ENCODE results near the gene RERE. TPM values are rescaled to one million over a fixed set of nuclear protein-coding genes. Genes with fewer than 3 reads are reported as not detected.
"Not testable (repeated sequence)": the region's sequence is repeated elsewhere in the genome, so short reads cannot be mapped to it uniquely, and the experiment has no call there.

RERE gene
- total RNA-seq, 2 donors from 2014 or later, result 102 to 108 TPM

DNA sequence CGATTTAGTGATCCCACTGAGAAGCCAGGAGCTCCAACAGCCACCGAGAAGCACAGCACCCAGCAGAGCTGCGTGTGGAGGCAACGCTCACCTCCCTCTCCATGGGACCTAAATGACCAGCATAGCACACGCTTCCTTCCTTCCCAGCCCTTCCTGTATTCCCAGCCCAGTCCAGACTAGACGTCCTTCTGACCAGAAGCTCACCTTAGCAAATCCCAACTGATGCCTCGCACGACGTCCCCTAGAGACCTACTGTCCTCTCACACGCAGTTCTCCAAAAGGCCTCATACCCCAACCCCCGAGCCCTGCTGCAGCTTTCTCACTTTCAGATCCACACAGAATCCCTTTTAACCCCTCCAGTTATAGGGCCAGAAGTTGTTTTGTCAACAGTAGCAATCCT is 367.1 kb downstream of the RERE start:
- no peaks in the 10 kb centered on the region for H3K27me3 Mint-ChIP-seq
- no peak overlapping the region for H3K27ac Mint-ChIP-seq
- H3K9me3 ChIP-seq (ENCODE audit: control insufficient read depth, low read length, poor library complexity, severe bottlenecking), result no peaks in the 10 kb centered on the region
- peaks cover 2% of the 10 kb centered on the region for H3K36me3 Mint-ChIP-seq (ENCODE audit: low read depth)
- no peak for ATAC-seq
- no peak overlapping the region for H3K4me3 Mint-ChIP-seq
- no peak for DNase-seq
- peaks cover 10% of the 10 kb centered on the region for H3K4me1 Mint-ChIP-seq

- Mint-ChIP-seq H3K4me3 (no peak overlapping the region), H3K27me3 (no peaks in the 10 kb centered on the region), H3K4me1 (peaks cover 10% of the 10 kb centered on the region), H3K27ac (no peak overlapping the region), H3K36me3 (ENCODE audit: low read depth) (peaks cover 4% of the 10 kb centered on the region)
- DNase-seq (no peak), ATAC-seq (no peak)
- H3K9me3 ChIP-seq (ENCODE audit: control insufficient read depth, low read length, poor library complexity, severe bottlenecking), result no peaks in the 10 kb centered on the region
Observed at GRCh38 chr1:8448911-8449661, 368.4 kb downstream of the RERE start.

DNA sequence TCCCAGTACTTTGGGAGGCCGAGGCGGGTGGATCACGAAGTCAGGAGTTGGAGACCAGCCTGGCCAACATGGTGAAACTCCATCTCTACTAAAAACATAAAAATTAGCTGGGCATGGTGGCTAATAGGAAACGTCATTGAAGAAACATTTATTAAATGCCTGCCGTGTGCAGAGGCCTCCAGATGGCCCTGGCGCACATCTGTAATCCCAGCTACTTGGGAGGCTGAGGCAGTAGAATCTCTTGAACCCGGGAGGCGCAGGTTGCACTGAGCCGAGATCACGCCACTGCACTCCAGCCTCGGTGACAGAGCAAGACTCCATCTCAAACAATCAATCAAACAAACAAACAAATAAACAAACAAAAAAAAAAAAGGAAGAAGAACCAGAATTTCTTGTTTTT is 368.9 kb downstream of the RERE start:
- not testable (repeated sequence) for H3K9me3 ChIP-seq (ENCODE audit: control insufficient read depth, low read length, poor library complexity, severe bottlenecking); DNase-seq; ATAC-seq; H3K27me3 Mint-ChIP-seq; H3K27ac Mint-ChIP-seq; H3K4me1 Mint-ChIP-seq; H3K36me3 Mint-ChIP-seq (ENCODE audit: low read depth); H3K4me3 Mint-ChIP-seq

DNA sequence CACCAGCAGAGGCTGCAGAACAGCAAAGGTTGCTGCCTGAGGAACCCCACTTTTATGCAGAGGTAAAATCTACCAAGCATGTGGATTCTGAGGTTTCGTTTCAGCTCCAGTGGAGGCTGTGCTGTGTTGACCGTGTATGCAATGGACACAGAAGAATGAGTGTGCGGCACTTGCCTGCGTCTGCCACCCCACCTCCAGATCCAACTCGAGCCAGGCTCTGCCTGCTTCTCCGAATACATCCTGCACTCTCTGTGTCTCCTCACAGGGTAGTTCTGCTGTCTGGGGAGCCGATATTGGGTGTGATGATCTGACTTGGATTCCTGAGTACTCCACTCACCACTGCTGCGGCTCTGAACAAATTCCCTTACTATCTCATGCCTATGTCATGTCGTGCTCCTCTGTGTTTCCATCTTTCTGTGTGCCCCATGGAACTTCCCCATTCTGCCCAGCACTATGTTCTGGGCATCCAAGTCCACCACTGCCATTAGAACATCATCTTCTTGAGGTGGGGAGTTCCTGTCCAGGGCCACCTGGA is 369.8 kb downstream of the RERE start:
- peaks cover 10% of the 10 kb centered on the region for H3K4me1 Mint-ChIP-seq
- peaks cover 4% of the 10 kb centered on the region for H3K36me3 Mint-ChIP-seq (ENCODE audit: low read depth)
- DNase-seq (no peak), ATAC-seq (no peak)
- H3K9me3 ChIP-seq (ENCODE audit: control insufficient read depth, low read length, poor library complexity, severe bottlenecking), result no peaks in the 10 kb centered on the region
- no peaks in the 10 kb centered on the region for H3K27me3 Mint-ChIP-seq
- H3K27ac Mint-ChIP-seq, result no peak overlapping the region
- no peak overlapping the region for H3K4me3 Mint-ChIP-seq

DNA sequence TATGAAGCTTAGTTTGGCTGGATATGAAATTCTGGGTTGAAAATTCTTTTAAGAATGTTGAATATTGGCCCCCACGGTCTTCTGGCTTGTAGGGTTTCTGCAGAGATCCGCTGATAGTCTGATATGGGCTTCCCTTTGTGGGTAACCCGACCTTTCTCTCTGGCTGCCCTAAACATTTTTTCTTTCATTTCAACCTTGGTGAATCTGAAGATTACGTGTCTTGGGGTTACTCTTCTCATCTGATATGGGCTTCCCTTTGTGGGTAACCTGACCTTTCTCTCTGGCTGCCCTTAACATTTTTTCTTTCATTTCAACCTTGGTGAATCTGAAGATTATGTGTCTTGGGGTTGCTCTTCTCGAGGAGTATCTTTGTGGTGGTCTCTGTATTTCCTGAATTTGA is 371.3 kb downstream of the RERE start:
- not testable (repeated sequence) for H3K36me3 Mint-ChIP-seq (ENCODE audit: low read depth); H3K9me3 ChIP-seq (ENCODE audit: control insufficient read depth, low read length, poor library complexity, severe bottlenecking); H3K27ac Mint-ChIP-seq; H3K27me3 Mint-ChIP-seq; DNase-seq; ATAC-seq; H3K4me3 Mint-ChIP-seq; H3K4me1 Mint-ChIP-seq

- H3K36me3 Mint-ChIP-seq (ENCODE audit: low read depth), result peaks cover 4% of the 10 kb centered on the region
- no peak for DNase-seq
Observed at GRCh38 chr1:8443558-8444194, 373.8 kb downstream of the RERE start.

GRCh38 chr1:8441426-8441825 is 376.0 kb downstream of the RERE start:
- H3K36me3 Mint-ChIP-seq (ENCODE audit: low read depth), result peaks cover 2% of the 10 kb centered on the region
- peaks cover 10% of the 10 kb centered on the region for H3K4me1 Mint-ChIP-seq
- H3K27me3 Mint-ChIP-seq, result no peaks in the 10 kb centered on the region
- ATAC-seq, result no peak
- H3K27ac Mint-ChIP-seq, result no peak overlapping the region
- H3K4me3 Mint-ChIP-seq, result no peak overlapping the region
- no peak for DNase-seq
- no peaks in the 10 kb centered on the region for H3K9me3 ChIP-seq (ENCODE audit: control insufficient read depth, low read length, poor library complexity, severe bottlenecking)

More at GRCh38 chr1:8443558-8444194, 373.8 kb downstream of the RERE start:
- Mint-ChIP-seq H3K4me1 (peaks cover 15% of the 10 kb centered on the region), H3K27me3 (no peaks in the 10 kb centered on the region), H3K27ac (peak overlapping the region; percentile 6), H3K4me3 (no peak overlapping the region)
- ATAC-seq, result no peak
- no peaks in the 10 kb centered on the region for H3K9me3 ChIP-seq (ENCODE audit: control insufficient read depth, low read length, poor library complexity, severe bottlenecking)

DNA sequence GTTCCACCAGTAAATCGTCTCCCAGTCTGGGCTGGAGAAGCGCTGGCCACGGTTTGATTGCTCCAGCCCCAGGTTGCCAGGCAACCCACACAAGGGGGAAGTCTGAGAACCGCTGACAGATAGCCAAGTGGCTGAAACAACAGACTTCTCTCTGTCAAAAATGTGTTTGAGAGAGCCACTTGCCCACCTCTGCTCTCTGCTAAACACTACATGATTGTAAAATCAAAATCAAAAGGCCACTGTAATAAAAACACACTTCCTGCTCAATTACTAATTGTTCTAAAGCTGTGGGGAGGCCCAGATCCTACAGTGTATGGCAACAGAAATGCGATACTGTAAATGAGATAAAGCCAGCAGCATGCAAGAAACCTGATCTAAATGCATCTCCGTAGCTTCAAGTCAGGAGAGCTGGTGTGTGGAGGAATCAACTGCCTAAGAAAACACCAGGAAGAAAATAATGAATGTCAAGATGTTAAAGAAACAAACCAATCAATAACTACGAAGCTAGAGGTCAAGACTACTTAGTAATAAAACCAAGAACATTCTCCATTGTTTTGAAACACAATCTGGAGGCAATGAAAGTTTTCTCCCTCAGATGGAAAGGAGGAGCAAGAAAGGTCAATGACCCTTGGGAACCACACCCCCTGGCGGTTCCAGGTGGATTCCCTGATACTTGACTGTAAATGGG is 378.3 kb downstream of the RERE start:
- Mint-ChIP-seq H3K4me1 (peaks cover 10% of the 10 kb centered on the region), H3K27me3 (no peaks in the 10 kb centered on the region), H3K36me3 (ENCODE audit: low read depth) (peaks cover under 1% of the 10 kb centered on the region), H3K27ac (no peak overlapping the region), H3K4me3 (no peak overlapping the region)
- H3K9me3 ChIP-seq (ENCODE audit: control insufficient read depth, low read length, poor library complexity, severe bottlenecking), result no peaks in the 10 kb centered on the region
- ATAC-seq, result peak; percentile 35
- DNase-seq, result no peak

DNA sequence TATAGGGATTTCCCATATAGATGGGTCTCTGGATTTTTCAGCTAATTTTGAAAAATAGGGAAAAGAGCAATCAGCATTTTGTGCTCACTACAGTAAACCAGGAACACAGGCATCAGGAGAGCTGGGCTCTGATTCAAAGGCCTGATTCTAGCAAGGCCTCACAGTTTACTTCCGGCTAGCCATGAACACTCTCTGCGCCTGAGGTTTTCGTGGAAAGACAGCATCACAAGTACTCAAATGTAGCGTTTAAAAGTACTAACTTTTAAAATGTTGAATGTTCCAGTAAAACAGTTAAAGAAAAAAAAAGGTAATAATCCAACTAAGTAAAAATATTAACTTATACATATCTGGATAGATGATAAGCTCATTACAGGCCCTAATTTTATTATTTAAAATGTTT is 379.0 kb downstream of the RERE start:
- Mint-ChIP-seq H3K27me3 (no peaks in the 10 kb centered on the region), H3K27ac (no peak overlapping the region), H3K4me1 (peaks cover 10% of the 10 kb centered on the region), H3K36me3 (ENCODE audit: low read depth) (no peaks in the 10 kb centered on the region), H3K4me3 (no peak overlapping the region)
- ATAC-seq, result no peak
- DNase-seq, result no peak
- H3K9me3 ChIP-seq (ENCODE audit: control insufficient read depth, low read length, poor library complexity, severe bottlenecking), result no peaks in the 10 kb centered on the region

- no peak for ATAC-seq
Observed at GRCh38 chr1:8437347-8437746, 380.1 kb downstream of the RERE start.

DNA sequence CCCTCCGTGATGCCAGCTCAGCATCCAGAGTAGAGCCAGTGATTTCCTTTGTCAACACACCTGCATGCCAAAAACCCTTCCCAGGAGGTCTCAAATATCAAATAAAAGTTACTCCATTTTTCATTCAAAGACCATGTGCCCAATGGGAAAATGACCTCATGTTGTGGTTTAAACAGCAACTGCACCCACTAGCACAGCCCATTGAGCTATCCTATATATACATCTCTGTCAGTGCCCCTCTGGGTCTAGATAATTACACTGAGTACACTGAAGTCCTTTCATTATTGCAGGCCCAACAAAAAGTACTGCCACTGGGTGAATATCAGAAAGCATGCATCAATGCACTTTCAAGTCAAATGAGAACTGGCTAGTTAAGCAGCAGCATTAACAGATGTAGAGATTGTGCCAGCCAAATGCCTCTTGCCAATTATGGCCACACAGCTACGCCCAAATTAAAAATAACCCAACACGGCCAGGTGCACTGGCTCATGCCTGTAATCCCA is 381.8 kb downstream of the RERE start:
- H3K27ac Mint-ChIP-seq, result no peak overlapping the region
- no peak overlapping the region for H3K4me3 Mint-ChIP-seq
- DNase-seq, result no peak
- H3K9me3 ChIP-seq (ENCODE audit: control insufficient read depth, low read length, poor library complexity, severe bottlenecking), result no peaks in the 10 kb centered on the region
- no peak for ATAC-seq
- no peaks in the 10 kb centered on the region for H3K27me3 Mint-ChIP-seq
- H3K4me1 Mint-ChIP-seq, result peaks cover 28% of the 10 kb centered on the region
- no peaks in the 10 kb centered on the region for H3K36me3 Mint-ChIP-seq (ENCODE audit: low read depth)

More at GRCh38 chr1:8437347-8437746, 380.1 kb downstream of the RERE start:
- peaks cover 13% of the 10 kb centered on the region for H3K4me1 Mint-ChIP-seq
- DNase-seq, result no peak
- no peaks in the 10 kb centered on the region for H3K9me3 ChIP-seq (ENCODE audit: control insufficient read depth, low read length, poor library complexity, severe bottlenecking)
- H3K27ac Mint-ChIP-seq, result no peak overlapping the region
- no peaks in the 10 kb centered on the region for H3K27me3 Mint-ChIP-seq
- no peak overlapping the region for H3K4me3 Mint-ChIP-seq
- no peaks in the 10 kb centered on the region for H3K36me3 Mint-ChIP-seq (ENCODE audit: low read depth)

DNA sequence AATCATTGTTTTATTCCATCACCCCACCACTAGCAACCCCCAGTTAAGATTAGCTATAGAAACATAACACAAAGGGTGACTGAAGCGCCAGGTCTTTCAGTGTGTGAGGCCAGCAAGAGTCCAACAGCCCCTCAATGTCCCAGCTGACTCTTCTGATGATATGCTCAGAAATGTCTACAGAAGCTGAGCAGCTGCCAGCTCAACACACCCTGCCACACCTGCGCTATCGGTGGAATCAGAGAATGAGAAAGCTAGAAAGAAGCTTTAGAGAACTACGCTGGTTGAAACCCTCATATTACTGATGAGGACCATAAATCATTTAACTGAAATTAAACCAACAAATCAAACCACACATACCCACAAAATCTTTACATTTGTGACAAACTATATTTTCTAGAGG is 383.3 kb downstream of the RERE start:
- Mint-ChIP-seq H3K27me3 (no peaks in the 10 kb centered on the region), H3K36me3 (ENCODE audit: low read depth) (no peaks in the 10 kb centered on the region), H3K27ac (no peak overlapping the region), H3K4me3 (no peak overlapping the region), H3K4me1 (peaks cover 37% of the 10 kb centered on the region)
- no peaks in the 10 kb centered on the region for H3K9me3 ChIP-seq (ENCODE audit: control insufficient read depth, low read length, poor library complexity, severe bottlenecking)
- ATAC-seq, result no peak
- DNase-seq, result no peak

- peak overlapping the region; percentile 53 for H3K4me3 Mint-ChIP-seq
- H3K27ac Mint-ChIP-seq, result peak overlapping the region; percentile 78
Observed at GRCh38 chr1:8431784-8432183, 385.7 kb downstream of the RERE start.

More at GRCh38 chr1:8431784-8432183, 385.7 kb downstream of the RERE start:
- Mint-ChIP-seq H3K36me3 (ENCODE audit: low read depth) (no peaks in the 10 kb centered on the region), H3K4me1 (peaks cover 51% of the 10 kb centered on the region), H3K27me3 (no peaks in the 10 kb centered on the region)
- ATAC-seq (no peak), DNase-seq (no peak)
- no peaks in the 10 kb centered on the region for H3K9me3 ChIP-seq (ENCODE audit: control insufficient read depth, low read length, poor library complexity, severe bottlenecking)
